ENCODE measurements around the gene TIE1. TPM values are rescaled to one million over a fixed set of nuclear protein-coding genes. Genes with fewer than 3 reads are reported as not detected.

TIE1 gene
- total RNA-seq, 1 donor from 2014 or later, result 643 TPM

GRCh38 chr1:43255438-43256210 is 45.2 kb upstream of the TIE1 start:
- no peak for TF ChIP-seq CTCF (IDR thresholded peaks at IDR 0.05; ENCODE audit: unreplicated experiment)
- Mint-ChIP-seq H3K27me3 (ENCODE audit: unreplicated experiment) (peaks cover 12% of the 10 kb centered on the region), H3K36me3 (ENCODE audit: low read depth, unreplicated experiment) (peaks cover 24% of the 10 kb centered on the region), H3K4me1 (ENCODE audit: unreplicated experiment) (no peaks in the 10 kb centered on the region), H3K4me3 (ENCODE audit: unreplicated experiment) (no peak overlapping the region), H3K27ac (ENCODE audit: unreplicated experiment) (no peak overlapping the region), H3K9me3 (ENCODE audit: unreplicated experiment) (peaks cover 15% of the 10 kb centered on the region)
- DNase-seq (ENCODE audit: low spot score), result no peak

DNA sequence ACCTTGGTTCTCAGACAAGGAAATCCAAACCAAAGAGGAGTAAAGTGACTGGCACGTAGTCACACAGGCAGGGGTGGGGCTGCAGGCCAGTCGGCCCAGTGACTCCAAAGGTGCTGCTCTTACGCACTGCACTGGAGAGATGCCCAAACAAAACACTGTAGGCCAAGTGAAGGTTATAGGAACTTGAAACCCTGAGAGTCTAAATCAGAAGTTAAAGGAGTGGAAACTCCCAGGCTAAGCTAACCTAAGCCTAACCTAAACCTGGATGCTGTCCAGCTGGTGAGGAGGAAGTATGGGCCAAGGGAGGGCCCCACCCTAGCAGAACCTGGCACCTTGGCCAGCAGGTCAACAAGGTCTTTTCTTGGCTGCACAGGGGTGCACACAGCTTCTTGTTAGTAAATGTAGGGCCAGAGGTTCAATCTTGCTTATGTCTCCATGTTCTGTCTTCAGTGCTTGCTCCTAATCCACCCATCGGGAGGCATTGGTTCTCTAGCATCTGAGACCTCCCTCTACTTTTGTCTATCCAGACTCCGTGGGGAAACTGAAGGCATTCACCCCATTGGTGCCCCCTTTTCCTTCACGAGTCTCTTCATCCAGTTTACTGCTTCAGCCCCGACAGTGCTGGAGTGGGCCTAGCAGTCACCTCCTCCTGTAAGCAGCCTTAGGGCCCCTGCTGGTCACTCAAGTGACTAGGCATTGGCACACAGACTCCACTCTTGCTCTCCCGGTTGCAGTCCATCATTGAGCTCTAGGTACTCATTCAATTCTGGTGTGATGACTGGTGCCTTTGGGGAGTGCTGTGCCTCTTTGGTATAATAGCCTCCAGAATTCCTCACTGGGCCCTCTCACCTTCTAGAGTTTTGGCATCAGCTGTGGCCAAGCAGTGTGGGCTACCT is 43.9 kb upstream of the TIE1 start:
- peaks cover 20% of the 10 kb centered on the region for H3K9me3 Mint-ChIP-seq (ENCODE audit: unreplicated experiment)
- no peak overlapping the region for H3K27ac Mint-ChIP-seq (ENCODE audit: unreplicated experiment)
- H3K4me1 Mint-ChIP-seq (ENCODE audit: unreplicated experiment), result no peaks in the 10 kb centered on the region
- H3K4me3 Mint-ChIP-seq (ENCODE audit: unreplicated experiment), result no peak overlapping the region
- DNase-seq (ENCODE audit: low spot score), result no peak
- H3K27me3 Mint-ChIP-seq (ENCODE audit: unreplicated experiment), result peaks cover 12% of the 10 kb centered on the region
- no peak for TF ChIP-seq CTCF (IDR thresholded peaks at IDR 0.05; ENCODE audit: unreplicated experiment)
- peaks cover 28% of the 10 kb centered on the region for H3K36me3 Mint-ChIP-seq (ENCODE audit: low read depth, unreplicated experiment)

DNA sequence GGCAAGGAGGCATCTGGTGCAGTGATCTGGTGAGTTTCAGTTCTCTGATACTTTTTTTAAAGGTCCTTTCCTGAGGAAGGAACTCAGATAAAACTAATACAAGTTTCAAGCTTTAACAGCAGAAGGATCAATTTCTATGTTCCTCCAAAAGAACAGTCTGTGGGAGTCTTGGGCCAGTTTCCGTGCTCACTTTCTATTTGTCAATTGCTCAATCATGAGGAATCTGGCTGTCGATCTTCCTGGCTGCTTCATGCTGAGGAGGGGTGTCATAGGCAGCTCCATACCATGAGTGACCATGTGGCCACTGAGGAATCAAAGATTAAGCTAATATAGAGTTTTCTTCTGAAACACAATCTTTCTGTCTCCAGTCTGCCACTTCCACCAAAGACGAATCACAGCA is 42.4 kb upstream of the TIE1 start:
- Mint-ChIP-seq H3K36me3 (ENCODE audit: low read depth, unreplicated experiment) (peaks cover 23% of the 10 kb centered on the region), H3K27ac (ENCODE audit: unreplicated experiment) (no peak overlapping the region), H3K27me3 (ENCODE audit: unreplicated experiment) (peaks cover 10% of the 10 kb centered on the region), H3K9me3 (ENCODE audit: unreplicated experiment) (peaks cover 20% of the 10 kb centered on the region), H3K4me3 (ENCODE audit: unreplicated experiment) (peak overlapping the region; percentile 65), H3K4me1 (ENCODE audit: unreplicated experiment) (no peaks in the 10 kb centered on the region)
- TF ChIP-seq CTCF (IDR thresholded peaks at IDR 0.05; ENCODE audit: unreplicated experiment), result no peak
- no peak for DNase-seq (ENCODE audit: low spot score)

DNA sequence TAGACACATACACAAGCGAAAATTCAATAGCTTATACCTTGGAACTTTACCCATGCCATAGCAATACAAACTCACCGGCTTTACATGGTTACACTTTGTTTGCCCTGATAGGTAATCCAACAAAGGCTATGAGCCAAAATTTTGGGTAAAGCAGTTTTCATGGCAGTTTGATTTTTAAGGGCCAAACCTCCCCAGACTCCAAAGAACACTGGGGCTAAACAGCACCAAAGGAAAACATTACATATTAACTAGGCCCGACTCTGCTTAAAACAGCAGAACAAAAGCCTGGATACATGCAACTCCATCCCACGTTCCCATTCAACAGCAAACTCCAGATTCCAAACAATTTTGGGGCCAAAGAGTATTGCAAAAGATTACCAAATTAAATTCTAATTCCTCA is 35.4 kb upstream of the TIE1 start:
- Mint-ChIP-seq H3K9me3 (ENCODE audit: unreplicated experiment) (peaks cover 5% of the 10 kb centered on the region), H3K27me3 (ENCODE audit: unreplicated experiment) (peaks cover 2% of the 10 kb centered on the region), H3K4me3 (ENCODE audit: unreplicated experiment) (no peak overlapping the region), H3K27ac (ENCODE audit: unreplicated experiment) (no peak overlapping the region), H3K4me1 (ENCODE audit: unreplicated experiment) (peaks cover 17% of the 10 kb centered on the region), H3K36me3 (ENCODE audit: low read depth, unreplicated experiment) (peaks cover 10% of the 10 kb centered on the region)
- no peak for DNase-seq (ENCODE audit: low spot score)
- no peak for TF ChIP-seq CTCF (IDR thresholded peaks at IDR 0.05; ENCODE audit: unreplicated experiment)

Measured in endothelial cell (in vitro differentiated cells).